ENCODE data around the gene SLC27A4.
A peak's percentile ranks its signal among the peaks of the same experiment; 100 is the strongest.

SLC27A4 gene

GRCh38 chr9:128341435-128341849 lies 1.1 kb downstream of the SLC27A4 start:
- H3K9me3 ChIP-seq (ENCODE audit: severe bottlenecking) = no peaks in the 10 kb centered on the region
- H3K27me3 ChIP-seq (ENCODE audit: insufficient read depth, poor library complexity, severe bottlenecking) = no peaks in the 10 kb centered on the region
- peak overlapping the region; percentile 55 for H3K27ac ChIP-seq (ENCODE audit: poor library complexity, severe bottlenecking)
- H3K36me3 ChIP-seq (ENCODE audit: low read depth) = peaks cover 30% of the 10 kb centered on the region
- H3K4me1 ChIP-seq (ENCODE audit: insufficient read depth, poor library complexity, severe bottlenecking) = no peaks in the 10 kb centered on the region
- TF ChIP-seq, protein P1, sequence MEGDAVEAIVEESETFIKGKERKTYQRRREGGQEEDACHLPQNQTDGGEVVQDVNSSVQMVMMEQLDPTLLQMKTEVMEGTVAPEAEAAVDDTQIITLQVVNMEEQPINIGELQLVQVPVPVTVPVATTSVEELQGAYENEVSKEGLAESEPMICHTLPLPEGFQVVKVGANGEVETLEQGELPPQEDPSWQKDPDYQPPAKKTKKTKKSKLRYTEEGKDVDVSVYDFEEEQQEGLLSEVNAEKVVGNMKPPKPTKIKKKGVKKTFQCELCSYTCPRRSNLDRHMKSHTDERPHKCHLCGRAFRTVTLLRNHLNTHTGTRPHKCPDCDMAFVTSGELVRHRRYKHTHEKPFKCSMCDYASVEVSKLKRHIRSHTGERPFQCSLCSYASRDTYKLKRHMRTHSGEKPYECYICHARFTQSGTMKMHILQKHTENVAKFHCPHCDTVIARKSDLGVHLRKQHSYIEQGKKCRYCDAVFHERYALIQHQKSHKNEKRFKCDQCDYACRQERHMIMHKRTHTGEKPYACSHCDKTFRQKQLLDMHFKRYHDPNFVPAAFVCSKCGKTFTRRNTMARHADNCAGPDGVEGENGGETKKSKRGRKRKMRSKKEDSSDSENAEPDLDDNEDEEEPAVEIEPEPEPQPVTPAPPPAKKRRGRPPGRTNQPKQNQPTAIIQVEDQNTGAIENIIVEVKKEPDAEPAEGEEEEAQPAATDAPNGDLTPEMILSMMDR (IDR thresholded peaks at IDR 0.05; ENCODE audit: poor library complexity, severe bottlenecking) = peak; percentile 90
- no peak for DNase-seq (ENCODE audit: low spot score)
- peak; percentile 73 for ATAC-seq (ENCODE audit: low read depth)
- H3K4me3 ChIP-seq (ENCODE audit: severe bottlenecking) = peak overlapping the region; percentile 65

DNA sequence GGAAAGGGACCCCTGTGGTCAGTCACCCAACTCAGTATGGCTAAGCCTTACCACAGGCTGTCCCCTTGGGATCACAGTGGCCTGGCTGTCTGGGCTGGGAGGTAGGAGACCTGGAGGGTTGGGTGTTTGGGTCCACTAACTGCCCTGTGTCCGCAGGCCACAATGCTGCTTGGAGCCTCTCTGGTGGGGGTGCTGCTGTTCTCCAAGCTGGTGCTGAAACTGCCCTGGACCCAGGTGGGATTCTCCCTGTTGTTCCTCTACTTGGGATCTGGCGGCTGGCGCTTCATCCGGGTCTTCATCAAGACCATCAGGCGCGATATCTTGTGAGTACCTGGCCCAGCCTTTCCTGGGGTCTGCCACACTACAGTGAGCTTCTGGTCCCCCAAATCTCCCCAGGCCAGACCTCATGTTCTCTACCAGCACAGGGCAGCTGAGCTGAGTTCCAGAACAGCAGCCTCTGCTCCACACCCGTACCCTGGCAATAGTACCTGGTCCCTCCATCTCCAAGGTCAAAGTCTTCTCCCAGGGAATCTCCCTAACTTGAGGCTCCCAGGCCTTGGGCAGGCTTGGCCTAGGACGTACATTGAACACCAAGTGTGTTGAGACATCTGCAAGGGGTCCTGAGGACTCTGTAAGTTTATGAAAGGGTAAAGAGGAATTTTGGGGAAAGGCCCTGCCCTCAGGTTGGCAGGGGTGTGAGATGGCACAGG lies 2.8 kb downstream of the SLC27A4 start:
- Histone ChIP-seq H3K27ac (ENCODE audit: poor library complexity, severe bottlenecking) (no peak overlapping the region), H3K27me3 (ENCODE audit: insufficient read depth, poor library complexity, severe bottlenecking) (no peaks in the 10 kb centered on the region), H3K36me3 (ENCODE audit: low read depth) (peaks cover 41% of the 10 kb centered on the region), H3K9me3 (ENCODE audit: severe bottlenecking) (no peaks in the 10 kb centered on the region), H3K4me1 (ENCODE audit: insufficient read depth, poor library complexity, severe bottlenecking) (no peaks in the 10 kb centered on the region), H3K4me3 (ENCODE audit: severe bottlenecking) (no peak overlapping the region)
- TF ChIP-seq, protein P1 (IDR thresholded peaks at IDR 0.05; ENCODE audit: poor library complexity, severe bottlenecking) = no peak
- no peak for ATAC-seq (ENCODE audit: low read depth)
- DNase-seq (ENCODE audit: low spot score) = no peak

DNA sequence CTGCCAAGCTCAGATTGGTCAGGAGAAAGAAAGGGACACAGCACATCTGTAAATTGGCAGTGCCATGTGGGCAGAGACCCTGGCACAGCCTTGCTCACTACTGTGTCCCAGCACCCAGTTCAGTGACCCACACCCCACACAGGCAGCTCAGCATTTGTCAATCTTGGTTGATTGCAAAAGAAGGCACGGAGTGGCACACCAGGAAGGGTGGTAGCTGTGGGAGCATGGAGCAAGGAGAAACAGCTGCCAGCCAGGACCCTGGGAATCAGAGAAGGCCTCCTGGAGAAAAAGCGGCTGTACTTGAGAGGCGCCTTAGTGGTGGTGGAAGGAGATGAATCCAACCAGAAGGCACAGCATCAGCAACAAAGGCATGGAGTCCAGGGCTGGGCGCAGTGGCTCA lies 3.5 kb downstream of the SLC27A4 start:
- TF ChIP-seq, protein P1 (IDR thresholded peaks at IDR 0.05; ENCODE audit: poor library complexity, severe bottlenecking) = no peak
- Histone ChIP-seq H3K4me1 (ENCODE audit: insufficient read depth, poor library complexity, severe bottlenecking) (no peaks in the 10 kb centered on the region), H3K27me3 (ENCODE audit: insufficient read depth, poor library complexity, severe bottlenecking) (no peaks in the 10 kb centered on the region), H3K27ac (ENCODE audit: poor library complexity, severe bottlenecking) (no peak overlapping the region), H3K4me3 (ENCODE audit: severe bottlenecking) (no peak overlapping the region), H3K9me3 (ENCODE audit: severe bottlenecking) (no peaks in the 10 kb centered on the region), H3K36me3 (ENCODE audit: low read depth) (peaks cover 41% of the 10 kb centered on the region)
- ATAC-seq (ENCODE audit: low read depth) (no peak), DNase-seq (ENCODE audit: low spot score) (no peak)

GRCh38 chr9:128344931-128345605 lies 4.7 kb downstream of the SLC27A4 start:
- no peaks in the 10 kb centered on the region for H3K9me3 ChIP-seq (ENCODE audit: severe bottlenecking)
- TF ChIP-seq, protein P1 (IDR thresholded peaks at IDR 0.05; ENCODE audit: poor library complexity, severe bottlenecking) = no peak
- H3K27me3 ChIP-seq (ENCODE audit: insufficient read depth, poor library complexity, severe bottlenecking) = no peaks in the 10 kb centered on the region
- H3K4me1 ChIP-seq (ENCODE audit: insufficient read depth, poor library complexity, severe bottlenecking) = no peaks in the 10 kb centered on the region
- H3K4me3 ChIP-seq (ENCODE audit: severe bottlenecking) = no peak overlapping the region
- peaks cover 48% of the 10 kb centered on the region for H3K36me3 ChIP-seq (ENCODE audit: low read depth)
- DNase-seq (ENCODE audit: low spot score) (no peak), ATAC-seq (ENCODE audit: low read depth) (no peak)
- no peak overlapping the region for H3K27ac ChIP-seq (ENCODE audit: poor library complexity, severe bottlenecking)

GRCh38 chr9:128349125-128349524 lies 8.8 kb downstream of the SLC27A4 start:
- Histone ChIP-seq H3K4me3 (ENCODE audit: severe bottlenecking) (no peak overlapping the region), H3K27ac (ENCODE audit: poor library complexity, severe bottlenecking) (no peak overlapping the region), H3K9me3 (ENCODE audit: severe bottlenecking) (no peaks in the 10 kb centered on the region), H3K4me1 (ENCODE audit: insufficient read depth, poor library complexity, severe bottlenecking) (no peaks in the 10 kb centered on the region), H3K27me3 (ENCODE audit: insufficient read depth, poor library complexity, severe bottlenecking) (no peaks in the 10 kb centered on the region), H3K36me3 (ENCODE audit: low read depth) (peaks cover 49% of the 10 kb centered on the region)
- DNase-seq (ENCODE audit: low spot score) = no peak
- no peak for ATAC-seq (ENCODE audit: low read depth)
- TF ChIP-seq, protein P1 (IDR thresholded peaks at IDR 0.05; ENCODE audit: poor library complexity, severe bottlenecking) = no peak

Data from RWPE2 (cell line).